Vagina (tissue), 2 donors: Measurements from ENCODE around the gene PSENEN. TPM values are rescaled to one million over a fixed set of nuclear protein-coding genes. Genes with fewer than 3 reads are reported as not detected.

ENCODE experiments used
- DNase-seq, 2 donors: peaks; one replicate each; pipeline ENCODE4 v3.0.0-alpha.2; 2017; ENCODE audit errors: extremely low spot score in 2 of 2
- H3K27ac ChIP-seq: fragments of 200-600 bp; sonication (generic); one replicate; pipeline ENCODE4 v1.5.1; 2019
- H3K27me3 ChIP-seq: fragments of 200-600 bp; sonication (generic); one replicate; pipeline ENCODE4 v1.5.1; 2019
- H3K36me3 ChIP-seq, 2 donors: fragments of 200-600 bp; sonication (generic); one replicate each; pipeline ENCODE4 v1.5.1; 2017 to 2019
- H3K4me1 ChIP-seq: fragments of 200-600 bp; sonication (generic); one replicate; pipeline ENCODE4 v1.5.1; 2019
- H3K4me3 ChIP-seq, 2 donors: fragments of 200-600 bp; sonication (generic); 1 replicate in 1 of 2; 2 replicates in 1 of 2; pipeline ENCODE4 v1.5.1; 2016 to 2019
- H3K9me3 ChIP-seq: fragments of 200-600 bp; sonication (generic); one replicate; pipeline ENCODE4 v1.5.1; 2019
- CTCF ChIP-seq, 3 experiments: fragments of 450-650 bp in 2 of 3; fragments of 200-600 bp in 1 of 3; sonication (generic) in 1 of 3; IDR thresholded peaks; one replicate each; pipeline ENCODE4 v1.5.1; 2017 to 2019; ENCODE audit warnings: antibody characterized with exemption in 3 of 3, mild to moderate bottlenecking in 2 of 3, moderate library complexity in 2 of 3
- POLR2A ChIP-seq, 2 donors: fragments of 450-650 bp; IDR thresholded peaks; one replicate each; pipeline ENCODE4 v1.6.1; 2017; ENCODE audit warnings: antibody characterized with exemption in 2 of 2, mild to moderate bottlenecking in 2 of 2, moderate library complexity in 2 of 2
- POLR2AphosphoS5 ChIP-seq, 2 donors: sonication (generic); formaldehyde crosslinking; IDR thresholded peaks; one replicate each; pipeline ENCODE4 v1.9.0; 2017; ENCODE audit warnings: antibody characterized with exemption in 2 of 2, mild to moderate bottlenecking in 2 of 2, low read depth in 1 of 2; ENCODE audit not compliant: insufficient read depth in 1 of 2
- intact Hi-C: fragments of 100-400 bp; cut with DNase I; formaldehyde crosslinking; loops from one replicate; pipeline ENCODE4 v1.15.1; 2023
- total RNA-seq: library from RNA; depleted of rRNA; stranded (reverse); fragments of >200 nt; gene quantifications from one replicate; pipeline ENCODE4 v1.2.3, GENCODE V29; 2016

PSENEN gene
- total RNA-seq, 1 donor from 2014 or later = 28.2 TPM

DNA sequence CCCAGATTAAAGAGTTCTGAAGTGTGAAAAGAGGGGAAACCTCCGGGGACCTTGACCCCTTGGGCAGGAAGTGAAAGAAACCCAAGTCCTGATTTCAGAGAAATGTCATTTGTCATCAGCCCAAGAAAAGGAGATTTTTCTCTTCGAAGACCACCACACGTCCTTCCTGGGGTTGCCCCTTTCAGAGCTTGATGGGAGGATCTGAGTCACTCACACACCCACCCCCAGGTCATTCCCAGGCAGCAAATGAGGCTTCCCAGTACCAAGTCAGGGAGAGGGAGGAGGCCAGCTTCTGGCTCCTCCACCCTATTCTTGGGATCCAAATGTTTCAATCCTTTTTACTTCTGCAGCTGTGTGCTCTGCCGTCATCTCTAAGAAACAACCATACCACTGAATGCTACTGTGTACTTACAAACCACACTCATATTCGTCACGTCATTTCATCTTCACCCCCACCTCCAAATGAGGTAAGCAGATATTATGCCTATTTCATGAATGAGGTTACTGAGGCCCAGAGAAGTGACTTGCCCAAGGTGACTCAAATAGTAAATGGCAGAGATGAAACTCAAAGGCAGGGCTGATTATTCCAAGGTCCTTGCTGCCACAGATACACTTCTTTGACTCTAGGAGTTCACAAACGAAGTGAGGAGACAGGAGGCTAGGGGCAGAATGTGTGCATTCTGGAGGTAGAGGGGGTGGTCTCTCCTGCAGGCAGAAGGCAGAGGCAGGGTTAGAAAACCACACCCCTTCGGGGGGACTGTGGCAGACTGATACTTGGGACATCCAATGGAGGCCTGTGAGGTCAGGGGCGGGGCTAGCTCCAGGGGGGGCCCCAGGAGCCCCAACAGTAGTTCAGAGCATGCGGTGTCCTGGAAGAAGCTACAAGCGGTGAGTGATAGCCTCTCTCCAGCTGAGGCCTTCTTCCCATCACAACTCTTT, 32.6 kb upstream of the PSENEN start:
- intact Hi-C loops = loop anchor here (10.0 kb wide), 1 partner anchor 222 kb away; the partner anchor contains the start of gene LRFN3

DNA sequence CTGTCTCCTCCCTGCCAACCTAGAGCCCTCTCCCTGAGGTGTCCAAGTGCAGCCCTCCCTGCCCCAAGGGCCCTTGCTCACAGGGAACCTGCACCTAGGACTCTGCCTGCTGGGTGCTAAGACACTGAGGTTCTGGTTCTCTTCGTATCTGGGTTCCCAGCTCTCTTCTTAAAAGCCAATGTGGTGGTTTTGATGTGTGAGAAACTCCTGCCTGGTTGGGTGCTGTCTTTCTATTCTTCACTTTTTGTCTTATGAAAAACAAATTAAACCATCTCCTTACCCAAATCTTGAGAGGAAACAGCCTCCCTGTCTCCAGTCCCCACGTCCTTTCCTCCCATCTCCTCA, 32.0 kb upstream of the PSENEN start:
- H3K4me1 ChIP-seq = peaks cover 14% of the 10 kb centered on the region
- no peak overlapping the region for H3K27ac ChIP-seq

More for the DNA sequence above, 32.6 kb upstream of the PSENEN start:
- no peaks in the 10 kb centered on the region for H3K9me3 ChIP-seq
- H3K4me3 ChIP-seq = no peak overlapping the region
- TF ChIP-seq POLR2A (IDR thresholded peaks at IDR 0.05) (no peak), POLR2AphosphoS5 (IDR thresholded peaks at IDR 0.05; ENCODE audit: insufficient read depth in 1 of 2, low read depth in 1 of 2) (no peak), CTCF (IDR thresholded peaks at IDR 0.05) (no peak)
- H3K27me3 ChIP-seq = no peaks in the 10 kb centered on the region
- H3K27ac ChIP-seq = no peak overlapping the region
- H3K36me3 ChIP-seq = no peaks in the 10 kb centered on the region
- DNase-seq = no peak
- peaks cover 14% of the 10 kb centered on the region for H3K4me1 ChIP-seq

GRCh38 chr19:35713904-35714495, 31.5 kb upstream of the PSENEN start:
- H3K9me3 ChIP-seq = no peaks in the 10 kb centered on the region
- TF ChIP-seq POLR2AphosphoS5 (IDR thresholded peaks at IDR 0.05; ENCODE audit: insufficient read depth in 1 of 2, low read depth in 1 of 2) = no peak
- no peak for TF ChIP-seq POLR2A (IDR thresholded peaks at IDR 0.05)
- no peak for TF ChIP-seq CTCF (IDR thresholded peaks at IDR 0.05)
- no peak overlapping the region for H3K27ac ChIP-seq
- intact Hi-C loops = loop anchor here (10.0 kb wide), 1 partner anchor 221 kb away; the partner anchor contains the start of gene LRFN3
- H3K36me3 ChIP-seq = no peaks in the 10 kb centered on the region
- no peaks in the 10 kb centered on the region for H3K27me3 ChIP-seq
- no peak for DNase-seq
- H3K4me3 ChIP-seq = no peak overlapping the region
- peaks cover 19% of the 10 kb centered on the region for H3K4me1 ChIP-seq

More for the DNA sequence above, 32.0 kb upstream of the PSENEN start:
- Histone ChIP-seq H3K36me3 (no peaks in the 10 kb centered on the region), H3K9me3 (no peaks in the 10 kb centered on the region), H3K27me3 (no peaks in the 10 kb centered on the region), H3K4me3 (no peak overlapping the region)
- no peak for DNase-seq
- intact Hi-C loops = loop anchor here (10.0 kb wide), 1 partner anchor 221 kb away; the partner anchor contains the start of gene LRFN3
- no peak for TF ChIP-seq POLR2AphosphoS5 (IDR thresholded peaks at IDR 0.05; ENCODE audit: insufficient read depth in 1 of 2, low read depth in 1 of 2)
- no peak for TF ChIP-seq POLR2A (IDR thresholded peaks at IDR 0.05)
- no peak for TF ChIP-seq CTCF (IDR thresholded peaks at IDR 0.05)

DNA sequence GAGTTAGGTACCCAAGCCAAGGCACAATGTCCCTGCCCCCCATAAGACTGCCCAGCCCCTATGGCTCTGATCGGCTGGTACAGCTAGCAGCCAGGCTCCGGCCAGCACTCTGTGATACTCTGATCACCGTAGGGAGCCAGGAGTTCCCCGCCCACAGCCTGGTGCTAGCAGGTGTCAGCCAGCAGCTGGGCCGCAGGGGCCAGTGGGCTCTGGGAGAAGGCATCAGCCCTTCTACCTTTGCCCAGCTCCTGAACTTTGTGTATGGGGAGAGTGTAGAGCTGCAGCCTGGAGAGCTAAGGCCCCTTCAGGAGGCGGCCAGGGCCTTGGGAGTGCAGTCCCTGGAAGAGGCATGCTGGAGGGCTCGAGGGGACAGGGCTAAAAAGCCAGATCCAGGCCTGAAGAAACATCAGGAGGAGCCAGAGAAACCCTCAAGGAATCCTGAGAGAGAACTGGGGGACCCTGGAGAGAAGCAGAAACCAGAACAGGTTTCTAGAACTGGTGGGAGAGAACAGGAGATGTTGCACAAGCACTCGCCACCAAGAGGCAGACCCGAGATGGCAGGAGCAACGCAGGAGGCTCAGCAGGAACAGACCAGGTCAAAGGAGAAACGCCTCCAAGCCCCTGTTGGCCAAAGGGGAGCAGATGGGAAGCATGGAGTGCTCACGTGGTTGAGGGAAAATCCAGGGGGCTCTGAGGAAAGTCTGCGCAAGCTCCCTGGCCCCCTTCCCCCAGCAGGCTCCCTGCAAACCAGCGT, 30.7 kb upstream of the PSENEN start:
- H3K4me3 ChIP-seq = no peak overlapping the region
- DNase-seq = no peak
- TF ChIP-seq CTCF (IDR thresholded peaks at IDR 0.05) (no peak), POLR2AphosphoS5 (IDR thresholded peaks at IDR 0.05; ENCODE audit: insufficient read depth in 1 of 2, low read depth in 1 of 2) (no peak), POLR2A (IDR thresholded peaks at IDR 0.05) (no peak)
- intact Hi-C loops = loop anchor here (5.0 to 10.0 kb wide), 2 partner anchors 167 to 220 kb away; partner anchors contain the start of genes LRFN3 and TMEM147
- H3K36me3 ChIP-seq = peaks cover 0 to 2% of the 10 kb centered on the region in 2 donors
- no peak overlapping the region for H3K27ac ChIP-seq
- peaks cover 26% of the 10 kb centered on the region for H3K4me1 ChIP-seq
- no peaks in the 10 kb centered on the region for H3K27me3 ChIP-seq
- H3K9me3 ChIP-seq = no peaks in the 10 kb centered on the region
